Immature natural killer cell (primary cell): ENCODE data around the gene MIA2. TPM values are rescaled to one million over a fixed set of nuclear protein-coding genes. Genes with fewer than 3 reads are reported as not detected.

Experiments
- DNase-seq, 3 donors: peaks; one replicate each; pipeline ENCODE4 v3.0.0; 2022; ENCODE audit warnings: mixed read lengths in 1 of 3
- H3K27ac Mint-ChIP-seq, 6 donors: one replicate each; pipeline ENCODE4 v1.8.0; 2020; ENCODE audit warnings: mixed read lengths in 6 of 6, mild to moderate bottlenecking in 5 of 6, inconsistent platforms in 4 of 6, moderate library complexity in 3 of 6
- H3K27me3 Mint-ChIP-seq, 3 donors: one replicate each; pipeline ENCODE4 v1.8.0; 2020 to 2021; ENCODE audit warnings: low read depth in 3 of 3, mild to moderate bottlenecking in 3 of 3, mixed read lengths in 3 of 3, moderate library complexity in 3 of 3, inconsistent platforms in 1 of 3
- H3K36me3 Mint-ChIP-seq, 3 donors: one replicate each; pipeline ENCODE4 v1.8.0; 2020; ENCODE audit warnings: mixed read lengths in 3 of 3, inconsistent platforms in 2 of 3, mild to moderate bottlenecking in 2 of 3
- H3K4me1 Mint-ChIP-seq, 2 donors: one replicate each; pipeline ENCODE4 v1.8.0; 2020; ENCODE audit warnings: inconsistent platforms in 2 of 2, mild to moderate bottlenecking in 2 of 2, mixed read lengths in 2 of 2, moderate library complexity in 1 of 2
- H3K4me3 Mint-ChIP-seq, 5 donors: one replicate each; pipeline ENCODE4 v1.8.0; 2020; ENCODE audit warnings: mild to moderate bottlenecking in 5 of 5, mixed read lengths in 5 of 5, inconsistent platforms in 3 of 5, moderate library complexity in 3 of 5
- H3K9me3 Mint-ChIP-seq, 6 donors: one replicate each; pipeline ENCODE4 v1.8.0; 2020; ENCODE audit warnings: mild to moderate bottlenecking in 6 of 6, mixed read lengths in 6 of 6, inconsistent platforms in 4 of 6, moderate library complexity in 3 of 6
- polyA plus RNA-seq, 3 donors: library from polyadenylated mRNA; unstranded; fragments of 300-500 nt; fragmentation: Illumina TruSeq; gene quantifications; one replicate each; pipeline ENCODE4 v1.2.3, GENCODE V29; 2021

MIA2 gene
- polyA plus RNA-seq, 3 donors from 2014 or later = 14.1 to 38.6 (median 27.6) TPM

DNA sequence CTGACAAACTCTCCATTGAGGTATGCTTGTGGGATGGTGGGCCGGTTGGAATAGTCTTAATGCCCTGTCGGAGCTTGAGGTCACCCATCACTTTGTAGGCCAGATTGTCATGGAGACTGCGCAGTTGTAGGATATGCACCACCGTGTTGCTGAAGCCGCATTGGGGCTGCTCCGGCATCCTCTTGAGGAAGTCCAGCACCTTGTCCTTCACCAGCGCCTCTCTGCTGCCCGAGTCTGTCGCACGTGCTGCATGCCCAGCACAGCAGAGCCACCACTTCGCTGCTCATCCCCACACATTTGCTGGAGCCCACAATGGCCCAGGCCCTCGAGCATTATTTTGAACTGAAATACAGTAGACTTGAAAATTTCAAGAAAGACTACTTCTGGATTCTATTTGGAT is 136.7 kb downstream of the MIA2 start:
- H3K36me3 Mint-ChIP-seq = peaks cover 10 to 22% (median 14%) of the 10 kb centered on the region in 3 donors
- peak overlapping the region in 1 of 6 donors; percentile 15 for H3K27ac Mint-ChIP-seq
- peaks cover 3 to 35% of the 10 kb centered on the region in 2 donors for H3K4me1 Mint-ChIP-seq
- peaks cover 0 to 7% (median 6%) of the 10 kb centered on the region in 6 donors for H3K9me3 Mint-ChIP-seq
- no peak for DNase-seq
- H3K27me3 Mint-ChIP-seq = peaks cover 0 to 2% (median 0%) of the 10 kb centered on the region in 3 donors
- H3K4me3 Mint-ChIP-seq = no peak overlapping the region

GRCh38 chr14:39372656-39373055 is 138.9 kb downstream of the MIA2 start:
- no peak overlapping the region for H3K4me3 Mint-ChIP-seq
- H3K27ac Mint-ChIP-seq = no peak overlapping the region

GRCh38 chr14:39374851-39375250 is 141.1 kb downstream of the MIA2 start:
- H3K27ac Mint-ChIP-seq = peak overlapping the region in 3 of 6 donors; percentile 11 to 17 (median 15)
- DNase-seq = no peak
- no peaks in the 10 kb centered on the region for H3K9me3 Mint-ChIP-seq
- peaks cover 4 to 12% (median 7%) of the 10 kb centered on the region in 3 donors for H3K36me3 Mint-ChIP-seq
- H3K4me3 Mint-ChIP-seq = no peak overlapping the region
- peaks cover 7 to 12% of the 10 kb centered on the region in 2 donors for H3K4me1 Mint-ChIP-seq
- no peaks in the 10 kb centered on the region for H3K27me3 Mint-ChIP-seq

More at GRCh38 chr14:39372656-39373055, 138.9 kb downstream of the MIA2 start:
- H3K27me3 Mint-ChIP-seq = peaks cover 0 to 2% (median 0%) of the 10 kb centered on the region in 3 donors
- DNase-seq = no peak
- H3K36me3 Mint-ChIP-seq = peaks cover 4 to 12% (median 7%) of the 10 kb centered on the region in 3 donors
- H3K9me3 Mint-ChIP-seq = no peaks in the 10 kb centered on the region
- H3K4me1 Mint-ChIP-seq = peaks cover 7 to 27% of the 10 kb centered on the region in 2 donors

- Mint-ChIP-seq H3K36me3 (peaks cover 0 to 7% (median 4%) of the 10 kb centered on the region in 3 donors), H3K4me1 (peaks cover 13 to 23% of the 10 kb centered on the region in 2 donors), H3K27ac (peak overlapping the region in 5 of 6 donors; percentile 11 to 68 (median 51)), H3K4me3 (no peak overlapping the region), H3K27me3 (no peaks in the 10 kb centered on the region), H3K9me3 (no peaks in the 10 kb centered on the region)
- no peak for DNase-seq
Observed at GRCh38 chr14:39376667-39377403, 143.1 kb downstream of the MIA2 start.

DNA sequence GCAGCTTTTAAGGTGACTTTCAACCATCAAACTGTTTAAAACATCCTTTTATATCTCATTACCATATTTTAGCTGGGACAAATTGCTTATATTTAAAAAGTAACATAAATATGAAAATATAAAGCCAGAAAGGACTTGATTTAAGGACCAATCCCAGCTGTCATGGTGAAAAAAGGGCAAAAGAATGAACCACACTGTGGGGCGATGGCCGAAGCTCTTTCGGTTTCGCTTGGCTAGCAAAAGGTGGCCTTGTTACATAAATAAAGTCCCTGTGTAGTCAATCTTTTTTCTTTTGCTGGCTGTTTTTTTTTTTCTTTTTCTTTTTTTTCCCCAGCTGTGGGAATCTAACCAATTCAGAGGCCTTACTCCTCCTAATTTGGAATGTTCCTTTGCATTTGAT is 147.7 kb downstream of the MIA2 start:
- DNase-seq = peak in 2 of 3 donors; percentile 8 to 11
- peak overlapping the region in 3 of 5 donors; percentile 26 to 46 (median 29) for H3K4me3 Mint-ChIP-seq
- H3K4me1 Mint-ChIP-seq = peaks cover 43 to 65% of the 10 kb centered on the region in 2 donors
- peaks cover 0 to 4% (median 4%) of the 10 kb centered on the region in 3 donors for H3K36me3 Mint-ChIP-seq
- no peaks in the 10 kb centered on the region for H3K27me3 Mint-ChIP-seq
- peak overlapping the region; percentile 54 to 82 (median 76) for H3K27ac Mint-ChIP-seq
- no peaks in the 10 kb centered on the region for H3K9me3 Mint-ChIP-seq

DNA sequence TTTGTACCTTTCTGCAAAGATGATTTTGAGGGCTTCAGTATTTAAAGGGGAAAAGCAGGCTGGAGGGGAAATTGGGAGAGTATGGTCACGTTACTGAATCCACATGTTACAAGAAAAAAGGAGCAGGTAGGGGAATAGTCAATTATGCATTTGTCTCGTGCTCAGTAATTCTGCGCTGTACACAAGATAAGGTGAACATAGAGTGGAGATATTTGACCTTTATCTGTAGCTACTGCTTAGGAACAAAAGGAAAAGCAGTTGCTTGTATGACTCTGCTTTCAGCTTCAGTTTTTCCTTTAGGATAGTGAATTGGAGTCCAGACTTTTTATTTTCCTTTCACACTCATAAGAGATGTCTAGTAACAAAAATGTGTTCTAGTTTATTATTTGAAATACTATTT is 148.7 kb downstream of the MIA2 start:
- Mint-ChIP-seq H3K9me3 (no peaks in the 10 kb centered on the region), H3K4me3 (peak overlapping the region in 1 of 5 donors; percentile 31)

DNA sequence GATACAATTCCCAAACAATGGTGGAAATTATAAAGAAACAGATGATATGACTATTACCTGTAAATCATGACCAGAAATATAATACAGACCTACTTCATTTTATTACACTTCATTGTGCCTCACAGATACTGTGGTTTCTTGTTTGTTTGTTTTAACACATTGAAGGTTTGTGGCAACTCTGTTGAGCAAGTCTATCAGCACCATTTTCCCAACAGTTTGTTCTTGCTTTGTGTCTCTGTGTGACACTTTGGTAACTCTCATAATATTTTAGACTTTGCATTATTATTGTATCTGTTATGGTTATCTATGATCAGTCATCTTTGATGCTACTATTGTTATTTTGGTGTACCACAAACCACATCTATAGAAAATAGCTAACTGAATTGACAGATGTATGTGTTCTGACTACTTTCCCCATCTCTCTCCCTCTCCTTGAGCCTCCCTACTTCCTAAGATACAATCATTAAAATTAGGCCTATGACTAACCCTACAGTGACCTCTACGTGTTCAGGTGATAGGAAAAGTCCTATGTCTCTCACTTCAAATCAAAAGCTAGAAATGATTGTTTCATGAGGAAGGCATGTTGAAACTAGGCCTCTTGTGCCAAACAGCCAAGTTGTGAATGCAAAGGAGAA is 149.4 kb downstream of the MIA2 start:
- Mint-ChIP-seq H3K9me3 (no peaks in the 10 kb centered on the region), H3K4me1 (peaks cover 37 to 59% of the 10 kb centered on the region in 2 donors), H3K4me3 (peak overlapping the region in 3 of 5 donors; percentile 0 to 57 (median 33)), H3K27me3 (no peaks in the 10 kb centered on the region), H3K36me3 (peaks cover 5 to 15% (median 11%) of the 10 kb centered on the region in 3 donors), H3K27ac (peak overlapping the region; percentile 18 to 92 (median 82))
- peak; percentile 5 to 29 (median 18) for DNase-seq

More for the DNA sequence above, 148.7 kb downstream of the MIA2 start:
- Mint-ChIP-seq H3K4me1 (peaks cover 37 to 59% of the 10 kb centered on the region in 2 donors), H3K27ac (peak overlapping the region in 5 of 6 donors; percentile 4 to 80 (median 68)), H3K36me3 (peaks cover 5 to 13% (median 9%) of the 10 kb centered on the region in 3 donors), H3K27me3 (no peaks in the 10 kb centered on the region)
- DNase-seq = no peak

- no peaks in the 10 kb centered on the region for H3K27me3 Mint-ChIP-seq
- H3K4me3 Mint-ChIP-seq = peak overlapping the region in 1 of 5 donors; percentile 57
- no peaks in the 10 kb centered on the region for H3K9me3 Mint-ChIP-seq
- peaks cover 37 to 59% of the 10 kb centered on the region in 2 donors for H3K4me1 Mint-ChIP-seq
- DNase-seq = no peak
- H3K36me3 Mint-ChIP-seq = peaks cover 5 to 17% (median 16%) of the 10 kb centered on the region in 3 donors
- H3K27ac Mint-ChIP-seq = peak overlapping the region; percentile 18 to 92 (median 82)
Observed at GRCh38 chr14:39383741-39384140, 150.0 kb downstream of the MIA2 start.

DNA sequence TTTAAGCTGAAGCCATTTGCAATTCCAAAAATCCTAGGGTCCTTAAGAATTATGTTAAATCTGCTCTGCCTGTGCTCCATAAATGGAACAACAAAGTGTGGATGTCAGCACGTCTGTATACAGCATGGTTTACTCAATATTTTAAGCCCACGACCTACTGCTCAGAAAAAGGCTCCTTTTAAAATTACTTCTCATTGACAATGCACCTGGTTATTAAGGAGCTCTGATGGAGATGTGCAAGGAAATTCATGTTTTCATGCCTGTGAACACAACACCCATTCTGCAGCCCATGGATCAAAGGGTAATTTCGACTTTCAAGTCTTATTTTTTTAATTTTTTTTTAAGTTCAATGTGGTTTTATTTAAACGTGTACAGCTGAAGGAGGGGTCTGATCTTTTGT is 150.5 kb downstream of the MIA2 start:
- Mint-ChIP-seq H3K4me1 (peaks cover 37 to 59% of the 10 kb centered on the region in 2 donors), H3K4me3 (peak overlapping the region in 2 of 5 donors; percentile 14 to 36), H3K36me3 (peaks cover 5 to 21% (median 20%) of the 10 kb centered on the region in 3 donors), H3K27me3 (peaks cover 0 to 1% (median 0%) of the 10 kb centered on the region in 3 donors), H3K27ac (peak overlapping the region in 1 of 6 donors; percentile 81), H3K9me3 (no peaks in the 10 kb centered on the region)
- no peak for DNase-seq

DNA sequence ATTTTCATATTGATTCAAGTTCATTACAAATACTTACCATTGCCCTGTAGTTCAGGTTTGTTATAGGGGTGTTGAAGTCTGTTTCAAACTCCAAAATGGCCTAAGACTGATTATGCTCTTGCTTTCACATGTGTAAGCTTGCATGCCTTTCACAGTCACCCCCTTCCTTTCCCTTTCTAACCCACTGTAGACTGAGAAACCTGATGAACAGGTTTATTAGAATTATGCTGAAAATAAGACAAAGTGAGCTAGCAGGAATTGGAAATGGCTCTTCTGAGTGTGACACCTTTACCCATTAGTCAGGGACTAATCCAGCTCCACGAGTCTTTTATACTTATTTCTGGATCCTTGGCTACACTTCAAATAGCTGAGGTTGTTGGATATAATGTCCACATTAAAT is 159.6 kb downstream of the MIA2 start:
- peaks cover 9 to 34% (median 23%) of the 10 kb centered on the region in 3 donors for H3K36me3 Mint-ChIP-seq
- no peak overlapping the region for H3K4me3 Mint-ChIP-seq
- peaks cover 0 to 5% (median 0%) of the 10 kb centered on the region in 3 donors for H3K27me3 Mint-ChIP-seq
- no peaks in the 10 kb centered on the region for H3K9me3 Mint-ChIP-seq
- peaks cover 3 to 4% of the 10 kb centered on the region in 2 donors for H3K4me1 Mint-ChIP-seq
- no peak overlapping the region for H3K27ac Mint-ChIP-seq
- DNase-seq = no peak

DNA sequence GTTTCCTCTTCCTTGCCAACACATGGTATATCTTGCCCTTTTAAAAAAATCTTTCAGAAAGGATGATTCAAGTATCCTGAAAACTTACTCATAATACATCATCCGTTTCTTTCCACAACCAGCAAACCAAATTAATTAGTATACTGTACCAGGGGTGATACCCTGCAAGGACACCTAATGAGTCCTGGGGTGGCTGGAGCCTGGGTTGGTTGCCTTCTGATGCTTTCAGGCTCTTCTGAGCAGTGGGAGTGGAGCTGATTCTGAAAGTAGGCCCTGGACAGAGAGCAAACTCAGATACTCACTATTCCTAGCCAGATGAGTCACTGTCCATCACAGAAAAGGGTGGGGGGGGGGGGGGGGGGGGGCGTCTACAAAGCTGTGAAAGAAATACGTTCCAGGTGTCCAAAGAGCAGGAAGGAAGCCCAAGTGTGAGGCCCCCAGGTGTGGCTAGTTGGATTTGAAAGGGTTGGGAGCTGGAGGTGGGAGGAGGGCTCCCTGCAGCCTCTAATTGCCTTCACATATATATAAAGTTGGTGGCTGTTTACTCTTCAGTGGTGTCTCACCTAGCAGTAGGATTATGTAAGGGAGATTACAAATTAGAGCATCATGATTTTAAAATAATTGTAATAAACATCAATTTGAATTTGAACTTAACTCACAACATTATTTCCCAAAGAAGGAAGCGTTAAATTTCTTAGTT is 162.0 kb downstream of the MIA2 start:
- DNase-seq = no peak
- no peaks in the 10 kb centered on the region for H3K9me3 Mint-ChIP-seq
- peaks cover 0 to 5% (median 2%) of the 10 kb centered on the region in 3 donors for H3K27me3 Mint-ChIP-seq
- H3K4me3 Mint-ChIP-seq = no peak overlapping the region
- H3K27ac Mint-ChIP-seq = peak overlapping the region in 3 of 6 donors; percentile 30 to 48 (median 44)
- H3K4me1 Mint-ChIP-seq = peaks cover 3 to 13% of the 10 kb centered on the region in 2 donors
- peaks cover 11 to 34% (median 12%) of the 10 kb centered on the region in 3 donors for H3K36me3 Mint-ChIP-seq

GRCh38 chr14:39396448-39396847 is 162.7 kb downstream of the MIA2 start:
- DNase-seq = no peak
- H3K9me3 Mint-ChIP-seq = no peaks in the 10 kb centered on the region
- H3K27ac Mint-ChIP-seq = peak overlapping the region in 1 of 6 donors; percentile 6
- no peak overlapping the region for H3K4me3 Mint-ChIP-seq
- peaks cover 12 to 34% (median 13%) of the 10 kb centered on the region in 3 donors for H3K36me3 Mint-ChIP-seq
- H3K4me1 Mint-ChIP-seq = peaks cover 3 to 20% of the 10 kb centered on the region in 2 donors
- peaks cover 0 to 5% (median 2%) of the 10 kb centered on the region in 3 donors for H3K27me3 Mint-ChIP-seq

- no peak for DNase-seq
- no peaks in the 10 kb centered on the region for H3K9me3 Mint-ChIP-seq
Observed at GRCh38 chr14:39398382-39398781, 164.7 kb downstream of the MIA2 start.

More at GRCh38 chr14:39398382-39398781, 164.7 kb downstream of the MIA2 start:
- Mint-ChIP-seq H3K27ac (peak overlapping the region in 1 of 6 donors; percentile 61), H3K36me3 (peaks cover 12 to 34% (median 16%) of the 10 kb centered on the region in 3 donors), H3K4me3 (no peak overlapping the region), H3K4me1 (peaks cover 6 to 22% of the 10 kb centered on the region in 2 donors), H3K27me3 (peaks cover 2 to 5% (median 2%) of the 10 kb centered on the region in 3 donors)
